Psoas muscle (tissue), 8 donors: ENCODE measurements around the gene MBNL1. TPM values are rescaled to one million over a fixed set of nuclear protein-coding genes. Genes with fewer than 3 reads are reported as not detected.

Source experiments
- ATAC-seq, 4 donors: fragments of 200-7000 bp; cut with Tn5 transposase; one replicate each; pipeline ENCODE4 v1.9.1; 2020; ENCODE audit warnings: moderate library complexity in 3 of 4, mild to moderate bottlenecking in 2 of 4
- DNase-seq, 2 donors: peaks; one replicate each; pipeline ENCODE4 v3.0.0-alpha.2; 2020
- H3K27ac ChIP-seq: fragments of 200-600 bp; one replicate; pipeline ENCODE4 v1.8.0; 2022
- H3K27me3 ChIP-seq, 3 donors: fragments of 200-600 bp in 1 of 3; one replicate each; pipeline versions ENCODE4 v1.6.1 to v1.8.0; 2013 to 2022; ENCODE audit warnings: low read length in 2 of 3, mild to moderate bottlenecking in 2 of 3, moderate library complexity in 1 of 3; ENCODE audit not compliant: insufficient read depth in 3 of 3
- H3K36me3 ChIP-seq, 2 donors: fragments of 200-600 bp in 1 of 2; one replicate each; pipeline versions ENCODE4 v1.6.1 to v1.8.0; 2013 to 2022; ENCODE audit warnings: low read depth in 1 of 2, mild to moderate bottlenecking in 1 of 2, moderate library complexity in 1 of 2; ENCODE audit not compliant: insufficient read depth in 1 of 2
- H3K4me1 ChIP-seq: fragments of 200-600 bp; one replicate; pipeline ENCODE4 v1.8.0; 2022
- H3K4me3 ChIP-seq: fragments of 200-600 bp; one replicate; pipeline ENCODE4 v1.8.0; 2022; ENCODE audit warnings: mild to moderate bottlenecking
- H3K9me3 ChIP-seq: fragments of 200-600 bp; one replicate; pipeline ENCODE4 v1.8.0; 2022
- CTCF ChIP-seq: fragments of 200-600 bp; IDR thresholded peaks from one replicate; pipeline ENCODE4 v1.8.0; 2022; ENCODE audit warnings: antibody characterized with exemption
- WGBS, 3 donors: extraction: QIAGEN DNeasy Blood & Tissue Kit; methylation state at CpG; one replicate each; pipeline versions ENCODE4 v1.1.6 to v1.1.7; 2013; 5-methylcytosine and 5-hydroxymethylcytosine counted together
- intact Hi-C, 2 donors: fragments of 100-400 bp; cut with DNase I; formaldehyde crosslinking; loops; one replicate each; pipeline versions ENCODE4 v1.11.0 to v1.14.2; 2022
- polyA plus RNA-seq, 3 donors: library from polyadenylated mRNA; stranded (reverse); fragments of 200-250 nt; gene quantifications; one replicate each; pipeline ENCODE4 v1.2.3, GENCODE V29; 2013
- total RNA-seq, 4 donors: library from RNA; stranded (reverse); fragmentation: NEBNext Ultra II Directional in 2 of 4; extraction: Animal tissue kit (Norgen Biotek cat#: 25700) in 2 of 4; gene quantifications; one replicate each; pipeline versions ENCODE4 v1.2.1 to v1.2.4, GENCODE V29; 2021 to 2023
- donor health status: healthy with polysubstance abuse.
- donor health status: DM: no; HTN: no; CAD: no; lungs with moderate emphysema.
- donor health status: Bipolar disorder and iron deficiency.
- donor health status: healthy.
- donor health status: DM: yes; HTN: yes; CAD: no.
- donor health status: DM: no; HTN: no; CAD: no.
- donor health status: DM: no; HTN: no; CAD: no.
- donor health status: DM: yes; HTN: yes; CAD: no.

MBNL1 gene
- total and polyA plus RNA-seq, 7 donors: 27.4 to 281 (median 179) TPM

DNA sequence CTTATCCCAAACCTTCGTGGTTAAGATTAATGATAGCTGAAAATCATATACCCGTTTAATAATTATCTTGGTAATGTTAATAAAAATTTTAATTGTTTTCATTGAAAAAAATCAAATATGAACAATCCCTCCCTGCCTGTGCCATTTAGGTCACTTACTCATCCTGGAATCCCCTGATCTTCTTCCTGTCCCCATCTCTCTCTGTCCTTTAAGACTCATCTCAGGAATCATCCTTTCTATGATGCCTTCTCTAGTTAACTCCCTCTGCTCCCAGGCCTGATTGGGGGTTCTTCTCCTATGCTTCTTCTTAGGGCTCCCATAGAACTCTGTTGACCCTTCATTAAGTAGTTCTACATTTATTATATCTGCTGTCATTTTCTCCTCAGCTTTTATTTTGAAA is 91.6 kb downstream of the MBNL1 start:
- peak in 3 of 4 donors; percentile 15 to 46 (median 32) for ATAC-seq
- Histone ChIP-seq H3K9me3 (no peaks in the 10 kb centered on the region), H3K27me3 (no peaks in the 10 kb centered on the region), H3K4me1 (peaks cover 96% of the 10 kb centered on the region), H3K4me3 (no peak overlapping the region), H3K36me3 (no peaks in the 10 kb centered on the region), H3K27ac (peak overlapping the region; percentile 82)
- intact Hi-C loops: no loop called here
- 67 to 85% (median 70%) methylated on average over 2 of the region's 2 CpGs for WGBS, 3 donors
- no peak for TF ChIP-seq CTCF
- DNase-seq: no peak

DNA sequence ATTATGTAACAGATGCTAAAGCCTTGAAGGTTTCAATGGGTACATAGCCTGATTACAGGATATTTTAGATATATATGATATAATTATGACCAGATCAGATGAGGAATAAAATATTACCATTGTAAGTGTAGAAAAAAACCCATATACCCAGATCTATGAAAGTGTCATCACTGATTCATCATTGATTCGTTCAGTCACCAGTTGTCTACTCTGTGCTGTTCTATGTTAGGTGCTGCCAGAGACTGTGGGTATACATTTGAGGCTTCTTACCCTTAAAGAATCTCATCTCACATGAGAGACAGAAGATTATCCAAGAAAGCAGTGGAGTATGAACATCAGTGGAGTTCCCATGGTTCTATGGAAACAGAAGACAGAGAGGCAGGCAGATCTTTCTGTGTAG is 92.2 kb downstream of the MBNL1 start:
- peaks cover 96% of the 10 kb centered on the region for H3K4me1 ChIP-seq
- peak overlapping the region; percentile 82 for H3K27ac ChIP-seq
- TF ChIP-seq CTCF: no peak
- 55 to 89% (median 62%) methylated on average over 1 of the region's 1 CpG for WGBS, 3 donors
- no peaks in the 10 kb centered on the region for H3K36me3 ChIP-seq
- H3K4me3 ChIP-seq: no peak overlapping the region
- H3K27me3 ChIP-seq: no peaks in the 10 kb centered on the region
- no peak for ATAC-seq
- no peak for DNase-seq
- no peaks in the 10 kb centered on the region for H3K9me3 ChIP-seq
- intact Hi-C loops: no loop called here

DNA sequence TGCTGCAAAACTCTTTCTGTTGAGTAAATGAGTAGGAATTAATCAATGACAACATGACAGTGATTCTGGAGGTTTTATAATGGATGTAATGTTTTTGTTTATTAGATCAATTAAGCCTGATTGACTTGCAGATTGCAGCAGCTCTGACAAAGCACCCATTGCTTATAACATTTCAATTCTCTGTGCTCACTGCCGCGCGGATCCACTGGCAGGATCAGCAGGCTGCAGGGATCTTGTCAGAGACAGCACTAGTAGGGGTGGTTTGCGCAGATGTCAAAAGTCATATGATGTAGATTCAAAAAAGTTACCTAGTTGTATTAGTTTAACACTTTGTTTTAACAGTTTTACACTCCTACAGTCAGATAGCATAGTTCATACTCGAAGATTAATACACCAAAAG is 93.4 kb downstream of the MBNL1 start:
- intact Hi-C loops: no loop called here
- H3K4me1 ChIP-seq: peaks cover 93% of the 10 kb centered on the region
- ATAC-seq (peak in 1 of 4 donors; percentile 24), DNase-seq (no peak)
- H3K27me3 ChIP-seq: no peaks in the 10 kb centered on the region
- no peak for TF ChIP-seq CTCF
- peak overlapping the region; percentile 82 for H3K27ac ChIP-seq
- H3K36me3 ChIP-seq: no peaks in the 10 kb centered on the region
- H3K4me3 ChIP-seq: no peak overlapping the region
- no peaks in the 10 kb centered on the region for H3K9me3 ChIP-seq
- 61 to 78% (median 67%) methylated on average over 5 of the region's 5 CpGs for WGBS, 3 donors

GRCh38 chr3:152364237-152364636 is 95.5 kb downstream of the MBNL1 start:
- intact Hi-C loops: no loop called here
- Histone ChIP-seq H3K4me1 (peaks cover 80% of the 10 kb centered on the region), H3K36me3 (no peaks in the 10 kb centered on the region), H3K4me3 (peak overlapping the region; percentile 13), H3K27me3 (no peaks in the 10 kb centered on the region), H3K27ac (peak overlapping the region; percentile 82), H3K9me3 (no peaks in the 10 kb centered on the region)
- no peak for DNase-seq
- TF ChIP-seq CTCF: no peak
- ATAC-seq: peak in 1 of 4 donors; percentile 43

DNA sequence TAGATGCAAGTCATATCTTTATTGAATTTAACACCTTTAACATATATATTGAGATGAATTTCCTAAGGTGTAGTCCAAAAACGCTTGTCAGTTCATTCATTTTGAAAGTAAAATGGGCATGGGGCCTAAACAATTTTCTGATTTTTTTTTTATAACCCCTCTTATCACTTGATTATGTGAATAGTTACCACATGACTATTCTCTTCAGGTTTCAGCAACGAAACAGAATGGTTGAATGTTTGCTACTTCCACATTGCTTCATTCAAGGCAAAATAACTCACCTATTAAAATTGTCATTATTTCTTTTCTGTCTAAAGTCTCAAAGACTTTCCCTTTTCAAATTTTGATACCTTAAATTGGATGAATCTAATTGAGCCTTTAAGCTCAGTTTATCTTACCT is 96.4 kb downstream of the MBNL1 start:
- no peak for ATAC-seq
- Histone ChIP-seq H3K4me3 (peak overlapping the region; percentile 24), H3K4me1 (peaks cover 75% of the 10 kb centered on the region), H3K9me3 (no peaks in the 10 kb centered on the region), H3K36me3 (no peaks in the 10 kb centered on the region), H3K27me3 (no peaks in the 10 kb centered on the region), H3K27ac (peak overlapping the region; percentile 82)
- DNase-seq: no peak
- TF ChIP-seq CTCF: no peak
- intact Hi-C loops: no loop called here
- WGBS, 3 donors: 47 to 65% (median 51%) methylated on average over 2 of the region's 2 CpGs
